HEK293 (cell line): ENCODE results near the gene ARID3A.

Source experiments
- CTCF ChIA-PET: fragments of 350-600 bp; formaldehyde crosslinking; extraction: SDS; loops from one replicate; lab custom pipeline; 2021; ENCODE audit warnings: antibody characterized with exemption; lab: Yijun Ruan, JAX
- POLR2A ChIA-PET: fragments of 300-600 bp; formaldehyde crosslinking; extraction: SDS; loops from one replicate; lab custom pipeline; 2020; ENCODE audit warnings: antibody characterized with exemption, inconsistent platforms; lab: Yijun Ruan, JAX
- H3K27ac ChIP-seq: fragments of 200-500 bp; sonication (Bioruptor generic); 2 replicates; pipeline ENCODE4 v1.5.1; 2014; ENCODE audit warnings: low read depth, low read length, control low read depth, inconsistent platforms; ENCODE audit errors: extremely low read depth
- H3K36me3 ChIP-seq, 2 experiments: fragments of 200-500 bp in 1 of 2; sonication (Bioruptor generic) in 1 of 2; 1 replicate in 1 of 2; 2 replicates in 1 of 2; pipeline ENCODE4 v1.5.1; 2014 to 2017; ENCODE audit warnings: inconsistent platforms in 2 of 2, low read length in 2 of 2; ENCODE audit not compliant: control insufficient read depth in 2 of 2, insufficient read depth in 1 of 2
- H3K4me1 ChIP-seq: fragments of 200-500 bp; sonication (Bioruptor generic); 2 replicates; pipeline ENCODE4 v1.5.1; 2014; ENCODE audit warnings: mild to moderate bottlenecking, low read length, inconsistent platforms; ENCODE audit not compliant: control insufficient read depth, insufficient read depth
- H3K4me3 ChIP-seq: 2 replicates; pipeline ENCODE4 v1.5.1; 2011; ENCODE audit warnings: low read depth, mild to moderate bottlenecking, control low read depth, low read length, moderate library complexity
- H3K9me3 ChIP-seq: fragments of 200-500 bp; sonication (Bioruptor generic); 2 replicates; pipeline ENCODE4 v1.5.1; 2014; ENCODE audit warnings: low read depth, low read length, inconsistent platforms; ENCODE audit not compliant: control insufficient read depth, insufficient read depth
- ATF2 ChIP-seq: fragments of 450-650 bp; formaldehyde crosslinking; IDR thresholded peaks from 2 replicates; pipeline ENCODE4 v1.5.1; 2016; ENCODE audit warnings: missing biosample characterization, missing genetic modification characterization, low read depth
- HIC1 ChIP-seq: fragments of 450-650 bp; formaldehyde crosslinking; IDR thresholded peaks from 2 replicates; pipeline ENCODE4 v1.5.1; 2016; ENCODE audit warnings: missing biosample characterization, missing genetic modification characterization
- KLF10 ChIP-seq: fragments of 450-650 bp; IDR thresholded peaks from 2 replicates; pipeline ENCODE4 v1.5.1; 2018; ENCODE audit warnings: missing biosample characterization, mild to moderate bottlenecking, missing genetic modification characterization
- PRDM4 ChIP-seq: fragments of 450-650 bp; formaldehyde crosslinking; IDR thresholded peaks from 2 replicates; pipeline ENCODE4 v1.5.1; 2017; ENCODE audit warnings: missing biosample characterization, missing genetic modification characterization
- SP2 ChIP-seq: fragments of 450-650 bp; formaldehyde crosslinking; IDR thresholded peaks from 2 replicates; pipeline ENCODE4 v1.5.1; 2016; ENCODE audit warnings: missing biosample characterization, missing genetic modification characterization
- TCF7L2 ChIP-seq: IDR thresholded peaks from 2 replicates; pipeline ENCODE4 v1.6.1; 2011; ENCODE audit warnings: low read depth, mild to moderate bottlenecking, inconsistent platforms, low read length, moderate library complexity, borderline replicate concordance
- ZBTB10 ChIP-seq: fragments of 450-650 bp; formaldehyde crosslinking; IDR thresholded peaks from 2 replicates; pipeline ENCODE4 v1.5.1; 2016; ENCODE audit warnings: missing biosample characterization, missing genetic modification characterization
- ZBTB26 ChIP-seq: fragments of 450-650 bp; formaldehyde crosslinking; optimal IDR thresholded peaks from 2 replicates; pipeline ENCODE3; 2016; ENCODE audit warnings: missing biosample characterization, mild to moderate bottlenecking, missing genetic modification characterization
- ZFP37 ChIP-seq: fragments of 450-650 bp; formaldehyde crosslinking; IDR thresholded peaks from 2 replicates; pipeline ENCODE4 v1.5.1; 2016; ENCODE audit warnings: missing biosample characterization, missing genetic modification characterization
- ZNF114 ChIP-seq: fragments of 450-650 bp; formaldehyde crosslinking; IDR thresholded peaks from 2 replicates; pipeline ENCODE4 v1.5.0; 2017; ENCODE audit warnings: missing biosample characterization, missing genetic modification characterization
- ZNF140 ChIP-seq: fragments of 450-650 bp; formaldehyde crosslinking; IDR thresholded peaks from 2 replicates; pipeline ENCODE4 v1.5.1; 2016; ENCODE audit warnings: missing biosample characterization, missing genetic modification characterization
- ZNF24 ChIP-seq: fragments of 450-650 bp; formaldehyde crosslinking; IDR thresholded peaks from 2 replicates; pipeline ENCODE4 v1.5.1; 2016; ENCODE audit warnings: missing biosample characterization, missing genetic modification characterization
- ZNF26 ChIP-seq: fragments of 450-650 bp; formaldehyde crosslinking; IDR thresholded peaks from 2 replicates; pipeline ENCODE4 v1.5.1; 2016; ENCODE audit warnings: missing biosample characterization, missing genetic modification characterization
- ZNF311 ChIP-seq: fragments of 450-650 bp; formaldehyde crosslinking; IDR thresholded peaks from 2 replicates; pipeline ENCODE4 v1.5.1; 2017; ENCODE audit warnings: missing biosample characterization, missing genetic modification characterization, borderline replicate concordance
- ZNF341 ChIP-seq: fragments of 450-650 bp; formaldehyde crosslinking; IDR thresholded peaks from 2 replicates; pipeline ENCODE4; 2016; ENCODE audit warnings: low read depth, missing biosample characterization, missing genetic modification characterization
- ZNF398 ChIP-seq: fragments of 450-650 bp; formaldehyde crosslinking; IDR thresholded peaks from 2 replicates; pipeline ENCODE4 v1.5.1; 2017; ENCODE audit warnings: missing biosample characterization, missing genetic modification characterization
- ZNF514 ChIP-seq: fragments of 450-650 bp; formaldehyde crosslinking; IDR thresholded peaks from 2 replicates; pipeline ENCODE4 v1.5.1; 2016; ENCODE audit warnings: missing biosample characterization, missing genetic modification characterization
- ZNF677 ChIP-seq: fragments of 450-650 bp; IDR thresholded peaks from 2 replicates; pipeline ENCODE4 v1.5.0; 2018; ENCODE audit warnings: missing biosample characterization, mild to moderate bottlenecking, missing genetic modification characterization, moderate library complexity
- ZNF76 ChIP-seq: fragments of 450-650 bp; formaldehyde crosslinking; IDR thresholded peaks from 2 replicates; pipeline ENCODE4; 2016; ENCODE audit warnings: low read depth, missing biosample characterization, missing genetic modification characterization, borderline replicate concordance
- ZNF837 ChIP-seq: fragments of 450-650 bp; formaldehyde crosslinking; IDR thresholded peaks from 2 replicates; pipeline ENCODE4 v1.5.1; 2016; ENCODE audit warnings: missing biosample characterization, missing genetic modification characterization
- ZSCAN4 ChIP-seq: fragments of 450-650 bp; formaldehyde crosslinking; IDR thresholded peaks from 2 replicates; pipeline ENCODE4 v1.5.1; 2017; ENCODE audit warnings: missing biosample characterization, missing genetic modification characterization

ARID3A gene

GRCh38 chr19:925526-926322 is at the start of gene ARID3A:
ARID3A (plus strand) TSS chr19:926035; CDS start chr19:929529, 3,494 bp downstream.
- Histone ChIP-seq H3K4me1 (no peaks in the 10 kb centered on the region; the same call in 1 of the 2 replicates), H3K9me3 (no peaks in the 10 kb centered on the region), H3K27ac (peak within 1 kb of the TSS; percentile 82), H3K36me3 (peaks cover 0 to 15% of the 10 kb centered on the region in 2 experiments; a peak in 1 of 3 replicates), H3K4me3 (peak within 1 kb of the TSS; percentile 83)
- ChIA-PET CTCF (interaction anchor here (5.8 kb wide), 1 partner anchor 58 kb away, joined by 116 read pairs; the partner anchor contains the start of gene WDR18), POLR2A (no interaction called here)
- no peak for TF ChIP-seq ZFP37 (tag by site-specific recombination)
- TF ChIP-seq TCF7L2 = no peak
- no peak for TF ChIP-seq ZNF76
- TF ChIP-seq ATF2 (tag by site-specific recombination) = no peak
- peak; percentile 52; the same call in 1 of the 2 replicates for TF ChIP-seq ZNF398 (tag by site-specific recombination)
- TF ChIP-seq KLF10 (tag by site-specific recombination) = peak; percentile 91
- no peak; the same call in 1 of the 2 replicates for TF ChIP-seq ZBTB10 (tag by site-specific recombination)
- TF ChIP-seq ZNF140 (tag by site-specific recombination) = no peak
- TF ChIP-seq ZNF311 (tag by site-specific recombination) = no peak
- peak; percentile 37; the same call in 1 of the 2 replicates for TF ChIP-seq SP2 (tag by site-specific recombination)
- no peak for TF ChIP-seq ZNF26 (tag by site-specific recombination)
- no peak for TF ChIP-seq ZNF514 (tag by site-specific recombination)
- no peak for TF ChIP-seq ZNF341 (tag by site-specific recombination)
- no peak; the same call in 1 of the 2 replicates for TF ChIP-seq ZNF24 (tag by site-specific recombination)
- TF ChIP-seq PRDM4 (tag by site-specific recombination) = no peak
- no peak for TF ChIP-seq ZNF114
- no peak for TF ChIP-seq ZNF677 (tag by site-specific recombination)
- no peak for TF ChIP-seq HIC1 (tag by site-specific recombination)
- TF ChIP-seq ZBTB26 = peak; percentile 75
- no peak for TF ChIP-seq ZNF837
- TF ChIP-seq ZSCAN4 (tag by site-specific recombination) = no peak
